ENCODE data around the gene MXRA7.

Gene MXRA7

DNA sequence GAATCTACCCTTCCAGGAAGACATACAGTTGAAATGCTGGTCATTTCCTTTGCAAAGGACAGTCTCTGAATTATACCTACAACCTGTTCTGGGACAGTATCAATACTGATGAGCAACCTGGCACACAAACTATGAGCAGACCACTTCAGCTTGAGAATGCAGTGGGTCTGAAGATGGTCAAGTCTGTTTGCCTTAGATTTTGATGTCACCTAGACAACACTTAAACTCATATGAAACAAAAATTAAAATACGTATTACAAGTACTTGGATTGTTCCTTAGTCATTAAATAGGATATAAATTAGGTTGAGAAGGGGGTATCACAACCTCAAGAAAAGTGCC is 22.8 kb upstream of the MXRA7 start:
- TF ChIP-seq TAF1 (IDR thresholded peaks at IDR 0.05; ENCODE audit: low read depth), result no peak
- TF ChIP-seq RAD21 (IDR thresholded peaks at IDR 0.05; ENCODE audit: low read depth), result no peak
- TF ChIP-seq CREB1 (IDR thresholded peaks at IDR 0.05; ENCODE audit: low read depth), result no peak
- TF ChIP-seq, protein P1, sequence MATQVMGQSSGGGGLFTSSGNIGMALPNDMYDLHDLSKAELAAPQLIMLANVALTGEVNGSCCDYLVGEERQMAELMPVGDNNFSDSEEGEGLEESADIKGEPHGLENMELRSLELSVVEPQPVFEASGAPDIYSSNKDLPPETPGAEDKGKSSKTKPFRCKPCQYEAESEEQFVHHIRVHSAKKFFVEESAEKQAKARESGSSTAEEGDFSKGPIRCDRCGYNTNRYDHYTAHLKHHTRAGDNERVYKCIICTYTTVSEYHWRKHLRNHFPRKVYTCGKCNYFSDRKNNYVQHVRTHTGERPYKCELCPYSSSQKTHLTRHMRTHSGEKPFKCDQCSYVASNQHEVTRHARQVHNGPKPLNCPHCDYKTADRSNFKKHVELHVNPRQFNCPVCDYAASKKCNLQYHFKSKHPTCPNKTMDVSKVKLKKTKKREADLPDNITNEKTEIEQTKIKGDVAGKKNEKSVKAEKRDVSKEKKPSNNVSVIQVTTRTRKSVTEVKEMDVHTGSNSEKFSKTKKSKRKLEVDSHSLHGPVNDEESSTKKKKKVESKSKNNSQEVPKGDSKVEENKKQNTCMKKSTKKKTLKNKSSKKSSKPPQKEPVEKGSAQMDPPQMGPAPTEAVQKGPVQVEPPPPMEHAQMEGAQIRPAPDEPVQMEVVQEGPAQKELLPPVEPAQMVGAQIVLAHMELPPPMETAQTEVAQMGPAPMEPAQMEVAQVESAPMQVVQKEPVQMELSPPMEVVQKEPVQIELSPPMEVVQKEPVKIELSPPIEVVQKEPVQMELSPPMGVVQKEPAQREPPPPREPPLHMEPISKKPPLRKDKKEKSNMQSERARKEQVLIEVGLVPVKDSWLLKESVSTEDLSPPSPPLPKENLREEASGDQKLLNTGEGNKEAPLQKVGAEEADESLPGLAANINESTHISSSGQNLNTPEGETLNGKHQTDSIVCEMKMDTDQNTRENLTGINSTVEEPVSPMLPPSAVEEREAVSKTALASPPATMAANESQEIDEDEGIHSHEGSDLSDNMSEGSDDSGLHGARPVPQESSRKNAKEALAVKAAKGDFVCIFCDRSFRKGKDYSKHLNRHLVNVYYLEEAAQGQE (IDR thresholded peaks at IDR 0.05; ENCODE audit: low read depth), result no peak
- no peak for TF ChIP-seq TCF12 (IDR thresholded peaks at IDR 0.05; ENCODE audit: low read depth)
- TF ChIP-seq USF1 (IDR thresholded peaks at IDR 0.05), result no peak
- no peak for TF ChIP-seq FOXM1 (IDR thresholded peaks at IDR 0.05; ENCODE audit: borderline replicate concordance, low read depth)
- no peak for TF ChIP-seq YY1 (IDR thresholded peaks at IDR 0.05; ENCODE audit: low read depth)
- no peak for TF ChIP-seq EP300 (IDR thresholded peaks at IDR 0.05; ENCODE audit: borderline replicate concordance)
- TF ChIP-seq NFIC (IDR thresholded peaks at IDR 0.05), result no peak
- TF ChIP-seq EGR1 (IDR thresholded peaks at IDR 0.05), result no peak
- no peak for TF ChIP-seq ZBTB7A (IDR thresholded peaks at IDR 0.05; ENCODE audit: low read depth)

- no peak for TF ChIP-seq ZBTB7A (IDR thresholded peaks at IDR 0.05; ENCODE audit: low read depth)
- TF ChIP-seq TCF12 (IDR thresholded peaks at IDR 0.05; ENCODE audit: low read depth), result no peak
- no peak for TF ChIP-seq CEBPB (IDR thresholded peaks at IDR 0.05)
- no peak for TF ChIP-seq EGR1 (IDR thresholded peaks at IDR 0.05)
- TF ChIP-seq TAF1 (IDR thresholded peaks at IDR 0.05; ENCODE audit: low read depth), result no peak
- no peak for TF ChIP-seq RAD21 (IDR thresholded peaks at IDR 0.05; ENCODE audit: low read depth)
- no peak for TF ChIP-seq FOXM1 (IDR thresholded peaks at IDR 0.05; ENCODE audit: borderline replicate concordance, low read depth)
- TF ChIP-seq CREB1 (IDR thresholded peaks at IDR 0.05; ENCODE audit: low read depth), result no peak
- TF ChIP-seq, protein P2, sequence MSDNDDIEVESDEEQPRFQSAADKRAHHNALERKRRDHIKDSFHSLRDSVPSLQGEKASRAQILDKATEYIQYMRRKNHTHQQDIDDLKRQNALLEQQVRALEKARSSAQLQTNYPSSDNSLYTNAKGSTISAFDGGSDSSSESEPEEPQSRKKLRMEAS (IDR thresholded peaks at IDR 0.05), result no peak
- no peak for TF ChIP-seq NFIC (IDR thresholded peaks at IDR 0.05)
- no peak for TF ChIP-seq EP300 (IDR thresholded peaks at IDR 0.05; ENCODE audit: borderline replicate concordance)
- TF ChIP-seq YY1 (IDR thresholded peaks at IDR 0.05; ENCODE audit: low read depth), result no peak
Measured at GRCh38 chr17:76732734-76733617, 22.2 kb upstream of the MXRA7 start.

GRCh38 chr17:76727745-76728456 is 17.1 kb upstream of the MXRA7 start:
- TF ChIP-seq TCF12 (IDR thresholded peaks at IDR 0.05; ENCODE audit: low read depth) (no peak), CEBPB (IDR thresholded peaks at IDR 0.05) (no peak), USF1 (IDR thresholded peaks at IDR 0.05) (no peak), RAD21 (IDR thresholded peaks at IDR 0.05; ENCODE audit: low read depth) (no peak), ZBTB7A (IDR thresholded peaks at IDR 0.05; ENCODE audit: low read depth) (no peak), TAF1 (IDR thresholded peaks at IDR 0.05; ENCODE audit: low read depth) (no peak), TEAD4 (IDR thresholded peaks at IDR 0.05) (no peak), EP300 (IDR thresholded peaks at IDR 0.05; ENCODE audit: borderline replicate concordance) (no peak)
- TF ChIP-seq, protein P1 (IDR thresholded peaks at IDR 0.05; ENCODE audit: low read depth), result no peak
- TF ChIP-seq, protein P2 (IDR thresholded peaks at IDR 0.05), result no peak

- TF ChIP-seq TAF1 (IDR thresholded peaks at IDR 0.05; ENCODE audit: low read depth) (peak; percentile 75), EP300 (IDR thresholded peaks at IDR 0.05; ENCODE audit: borderline replicate concordance) (no peak), CEBPB (IDR thresholded peaks at IDR 0.05) (no peak), CREB1 (IDR thresholded peaks at IDR 0.05; ENCODE audit: low read depth) (no peak), FOXM1 (IDR thresholded peaks at IDR 0.05; ENCODE audit: borderline replicate concordance, low read depth) (no peak), TCF12 (IDR thresholded peaks at IDR 0.05; ENCODE audit: low read depth) (no peak), RAD21 (IDR thresholded peaks at IDR 0.05; ENCODE audit: low read depth) (peak; percentile 18; the same call in 1 of the 2 replicates), ZBTB7A (IDR thresholded peaks at IDR 0.05; ENCODE audit: low read depth) (no peak; the same call in 1 of the 2 replicates), USF1 (IDR thresholded peaks at IDR 0.05) (peak; percentile 58), EGR1 (IDR thresholded peaks at IDR 0.05) (0 out of 2 replicates have a peak, but pooled peaks have one; percentile 29), NFIC (IDR thresholded peaks at IDR 0.05) (peak; percentile 62), TEAD4 (IDR thresholded peaks at IDR 0.05) (no peak), YY1 (IDR thresholded peaks at IDR 0.05; ENCODE audit: low read depth) (no peak)
- TF ChIP-seq, protein P1 (IDR thresholded peaks at IDR 0.05; ENCODE audit: low read depth), result no peak
- TF ChIP-seq, protein P2 (IDR thresholded peaks at IDR 0.05), result peak; percentile 78
Measured at GRCh38 chr17:76726776-76727718, 16.3 kb upstream of the MXRA7 start, which contains the start of gene METTL23. Gene METTL23, plus strand, starts transcription at chr17:76726839. Its CDS starts 2,872 bp downstream, at chr17:76729711.

All from Ishikawa (cell line).